Fibroblast of the aortic adventitia (primary cell): ENCODE data around the gene PPFIBP2. TPM values are rescaled to one million over a fixed set of nuclear protein-coding genes. Genes with fewer than 3 reads are reported as not detected.

Experiments
- DNase-seq: peaks from one replicate; pipeline ENCODE4 v3.0.0-alpha.2; 2010; ENCODE audit warnings: low read depth
- H3K4me3 ChIP-seq: 2 replicates; pipeline ENCODE4 v1.5.1; 2011; ENCODE audit warnings: low read depth, mild to moderate bottlenecking, control low read depth, low read length, moderate library complexity
- CTCF ChIP-seq: IDR thresholded peaks from 2 replicates; pipeline ENCODE4 v1.5.1; 2011; ENCODE audit warnings: mild to moderate bottlenecking, low read length, control low read depth, inconsistent platforms; ENCODE audit not compliant: insufficient read depth
- total RNA-seq: library from RNA; depleted of rRNA; stranded (reverse); fragments of >200 nt; gene quantifications from 2 replicates; pipeline ENCODE4 v1.2.3, GENCODE V29; 2012; ENCODE audit warnings: low replicate concordance

PPFIBP2 gene
- total RNA-seq, 1 donor: 11.7 TPM

- peak; percentile 68 for DNase-seq
- TF ChIP-seq CTCF: no peak
- H3K4me3 ChIP-seq: no peak overlapping the region
Measured at GRCh38 chr11:7609015-7609414, 95.2 kb downstream of the PPFIBP2 start.

- TF ChIP-seq CTCF: no peak
- peak; percentile 46 for DNase-seq
- no peak overlapping the region for H3K4me3 ChIP-seq
Measured at GRCh38 chr11:7609521-7609920, 95.7 kb downstream of the PPFIBP2 start.

DNA sequence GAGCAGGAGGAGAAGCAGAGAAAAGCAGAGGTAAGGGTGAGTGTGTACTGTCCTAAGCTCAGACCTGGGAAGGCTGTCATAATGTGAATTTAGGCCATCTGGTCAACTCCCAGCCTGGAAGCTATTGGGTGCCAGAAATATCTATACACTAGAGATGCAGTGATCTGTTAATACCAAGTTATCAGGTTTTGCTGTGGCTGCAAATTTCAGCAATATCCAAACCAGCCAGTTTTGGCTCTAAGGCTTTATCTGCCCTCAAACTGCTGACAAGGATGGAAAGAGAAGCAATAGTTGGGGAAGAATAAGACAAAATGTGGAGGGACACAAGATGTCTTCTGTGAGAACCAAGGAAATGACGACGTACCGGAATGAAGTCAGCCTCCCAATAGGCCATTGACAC lies 96.6 kb downstream of the PPFIBP2 start:
- no peak for TF ChIP-seq CTCF
- no peak for DNase-seq
- no peak overlapping the region for H3K4me3 ChIP-seq

- no peak overlapping the region for H3K4me3 ChIP-seq
- no peak for DNase-seq
- TF ChIP-seq CTCF: no peak
Measured at GRCh38 chr11:7611411-7611810, 97.6 kb downstream of the PPFIBP2 start.

GRCh38 chr11:7612056-7612660 lies 98.4 kb downstream of the PPFIBP2 start:
- no peak for TF ChIP-seq CTCF
- no peak for DNase-seq
- H3K4me3 ChIP-seq: no peak overlapping the region

GRCh38 chr11:7612661-7613393 lies 99.0 kb downstream of the PPFIBP2 start:
- DNase-seq: peak; percentile 43
- H3K4me3 ChIP-seq: no peak overlapping the region
- TF ChIP-seq CTCF: no peak
